HL-60 (cell line): Measurements from ENCODE around the gene ZNG1B.
"Not testable (repeated sequence)": the region's sequence is repeated elsewhere in the genome, so short reads cannot be mapped to it uniquely, and the experiment has no call there.

Experiments
- DNase-seq, 2 experiments: peaks; one replicate each; pipeline ENCODE4 v3.0.0-alpha.2; 2010 to 2020; ENCODE audit warnings: low read depth in 1 of 2, low spot score in 1 of 2
- H3K27ac ChIP-seq: fragments of 250-450 bp; sonication (Bioruptor Pico); replicated peaks from 2 replicates; pipeline ENCODE4 v1.5.1; 2020; ENCODE audit warnings: mild to moderate bottlenecking, moderate library complexity
- H3K27me3 ChIP-seq: fragments of 250-450 bp; sonication (Bioruptor Pico); 2 replicates; pipeline ENCODE4 v1.5.1; 2021; ENCODE audit warnings: mild to moderate bottlenecking, moderate library complexity; ENCODE audit not compliant: insufficient read depth, poor library complexity, severe bottlenecking
- H3K4me3 ChIP-seq: replicated peaks from 2 replicates; pipeline ENCODE4 v1.5.1; 2011; ENCODE audit warnings: mild to moderate bottlenecking, control low read depth, low read length; ENCODE audit not compliant: insufficient read depth
- CTCF ChIP-seq: IDR thresholded peaks from one replicate; pipeline ENCODE4 v1.5.1; 2011; ENCODE audit warnings: low read length, control low read depth, inconsistent platforms; ENCODE audit not compliant: insufficient read depth
- GABPA ChIP-seq: IDR thresholded peaks from 2 replicates; pipeline ENCODE4 v1.6.1; 2012; ENCODE audit warnings: low read depth
- POLR2AphosphoS5 ChIP-seq: IDR thresholded peaks from 2 replicates; pipeline ENCODE4 v1.6.1; 2012; ENCODE audit warnings: low read depth
- SPI1 ChIP-seq: IDR thresholded peaks from 2 replicates; pipeline ENCODE4 v1.6.1; 2012; ENCODE audit warnings: low read depth, mild to moderate bottlenecking, borderline replicate concordance
- TF ChIP-seq, protein P1 (sequence below): IDR thresholded peaks from 2 replicates; pipeline ENCODE4 v1.6.1; 2012; ENCODE audit warnings: low read depth; ENCODE audit not compliant: insufficient replicate concordance

Gene ZNG1B

DNA sequence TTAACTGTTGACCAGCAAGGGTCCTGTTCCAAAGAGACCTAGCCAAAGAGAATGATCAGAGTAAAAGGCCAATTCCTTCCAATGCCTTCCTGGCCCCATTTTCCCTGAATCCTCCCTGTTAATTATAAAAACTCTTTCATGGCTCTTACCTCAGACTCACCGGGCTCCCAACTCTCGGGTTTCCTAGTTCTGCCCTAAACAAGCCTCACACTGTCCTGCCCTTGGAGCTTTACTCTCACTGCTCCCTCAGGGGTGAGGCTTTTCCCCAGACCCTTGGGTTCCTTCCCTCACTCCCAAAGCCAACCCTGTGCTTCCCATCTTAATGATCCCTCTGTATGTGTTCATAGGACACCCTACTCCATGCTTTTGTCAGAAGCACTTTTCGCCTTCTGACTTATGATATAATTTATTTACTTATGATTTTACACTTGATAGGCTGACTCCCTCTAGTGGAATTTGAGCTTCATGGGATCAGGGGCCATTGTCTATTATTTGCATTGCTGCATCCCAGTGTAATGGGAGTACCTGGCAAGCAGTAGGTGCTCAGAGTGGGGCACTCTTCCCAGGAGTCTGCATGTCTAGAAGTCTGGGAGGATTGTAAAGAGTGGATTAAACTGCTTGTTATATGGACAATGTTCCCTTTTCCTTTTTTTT lies 29.9 kb upstream of the ZNG1B start:
- Histone ChIP-seq H3K27ac (no peak overlapping the region), H3K27me3 (no peaks in the 10 kb centered on the region), H3K4me3 (no peak overlapping the region)
- DNase-seq, result no peak
- TF ChIP-seq POLR2AphosphoS5 (no peak), GABPA (no peak), SPI1 (no peak), CTCF (no peak)
- TF ChIP-seq, protein P1, sequence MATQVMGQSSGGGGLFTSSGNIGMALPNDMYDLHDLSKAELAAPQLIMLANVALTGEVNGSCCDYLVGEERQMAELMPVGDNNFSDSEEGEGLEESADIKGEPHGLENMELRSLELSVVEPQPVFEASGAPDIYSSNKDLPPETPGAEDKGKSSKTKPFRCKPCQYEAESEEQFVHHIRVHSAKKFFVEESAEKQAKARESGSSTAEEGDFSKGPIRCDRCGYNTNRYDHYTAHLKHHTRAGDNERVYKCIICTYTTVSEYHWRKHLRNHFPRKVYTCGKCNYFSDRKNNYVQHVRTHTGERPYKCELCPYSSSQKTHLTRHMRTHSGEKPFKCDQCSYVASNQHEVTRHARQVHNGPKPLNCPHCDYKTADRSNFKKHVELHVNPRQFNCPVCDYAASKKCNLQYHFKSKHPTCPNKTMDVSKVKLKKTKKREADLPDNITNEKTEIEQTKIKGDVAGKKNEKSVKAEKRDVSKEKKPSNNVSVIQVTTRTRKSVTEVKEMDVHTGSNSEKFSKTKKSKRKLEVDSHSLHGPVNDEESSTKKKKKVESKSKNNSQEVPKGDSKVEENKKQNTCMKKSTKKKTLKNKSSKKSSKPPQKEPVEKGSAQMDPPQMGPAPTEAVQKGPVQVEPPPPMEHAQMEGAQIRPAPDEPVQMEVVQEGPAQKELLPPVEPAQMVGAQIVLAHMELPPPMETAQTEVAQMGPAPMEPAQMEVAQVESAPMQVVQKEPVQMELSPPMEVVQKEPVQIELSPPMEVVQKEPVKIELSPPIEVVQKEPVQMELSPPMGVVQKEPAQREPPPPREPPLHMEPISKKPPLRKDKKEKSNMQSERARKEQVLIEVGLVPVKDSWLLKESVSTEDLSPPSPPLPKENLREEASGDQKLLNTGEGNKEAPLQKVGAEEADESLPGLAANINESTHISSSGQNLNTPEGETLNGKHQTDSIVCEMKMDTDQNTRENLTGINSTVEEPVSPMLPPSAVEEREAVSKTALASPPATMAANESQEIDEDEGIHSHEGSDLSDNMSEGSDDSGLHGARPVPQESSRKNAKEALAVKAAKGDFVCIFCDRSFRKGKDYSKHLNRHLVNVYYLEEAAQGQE, result no peak

GRCh38 chr2:113411725-113412352 lies 25.7 kb upstream of the ZNG1B start:
- not testable (repeated sequence) for H3K27me3 ChIP-seq, DNase-seq, H3K4me3 ChIP-seq, H3K27ac ChIP-seq

- H3K27me3 ChIP-seq, result not testable (repeated sequence)
These were observed 24.7 kb upstream of the ZNG1B start for GRCh38 chr2:113412774-113413173.

GRCh38 chr2:113431773-113432172 lies 5.7 kb upstream of the ZNG1B start:
- not testable (repeated sequence) for H3K4me3 ChIP-seq, H3K27me3 ChIP-seq
- peak overlapping the region; percentile 83 for H3K27ac ChIP-seq
- peak; percentile 73 for TF ChIP-seq SPI1
- DNase-seq, result peak; percentile 22 to 32

More at GRCh38 chr2:113412774-113413173, 24.7 kb upstream of the ZNG1B start:
- H3K27ac ChIP-seq, H3K4me3 ChIP-seq, DNase-seq: not testable (repeated sequence)

GRCh38 chr2:113433468-113433867 lies 4.0 kb upstream of the ZNG1B start:
- not testable (repeated sequence) for H3K4me3 ChIP-seq, H3K27me3 ChIP-seq, H3K27ac ChIP-seq, DNase-seq

GRCh38 chr2:113465770-113466169 lies 28.3 kb downstream of the ZNG1B start:
- H3K27ac ChIP-seq, H3K4me3 ChIP-seq, H3K27me3 ChIP-seq, DNase-seq: not testable (repeated sequence)

- not testable (repeated sequence) for H3K27ac ChIP-seq, H3K4me3 ChIP-seq, DNase-seq, H3K27me3 ChIP-seq
These were observed 39.3 kb downstream of the ZNG1B start for GRCh38 chr2:113476688-113477368.

- H3K4me3 ChIP-seq, DNase-seq, H3K27ac ChIP-seq, H3K27me3 ChIP-seq: not testable (repeated sequence)
These were observed 59.0 kb downstream of the ZNG1B start for GRCh38 chr2:113496527-113496926.

DNA sequence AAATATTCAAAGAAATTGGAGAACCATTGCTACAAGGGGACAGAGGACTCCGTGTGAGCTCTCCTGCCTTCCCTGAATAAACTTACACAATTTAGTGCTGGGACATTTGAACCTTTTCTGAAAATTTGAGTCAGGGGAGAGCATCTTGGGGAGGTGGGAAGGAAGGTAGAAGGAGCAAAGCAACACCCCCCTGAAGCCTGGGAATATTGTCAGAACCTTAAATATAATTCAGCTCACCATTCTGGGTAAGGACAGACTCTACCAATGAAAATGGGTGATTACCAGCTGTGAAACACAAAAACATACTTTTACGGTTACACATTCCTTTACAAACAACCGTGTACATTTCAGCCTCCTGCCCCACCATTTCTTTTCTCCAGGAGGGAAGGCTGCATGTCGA lies 60.9 kb downstream of the ZNG1B start, which contains the start of gene FOXD4L1:
Gene FOXD4L1 (plus strand): TSS at position 301 of the 400 bp plus-strand sequence. CDS start 592 bp downstream, outside the sequence.
- not testable (repeated sequence) for H3K27me3 ChIP-seq, H3K27ac ChIP-seq, H3K4me3 ChIP-seq, DNase-seq

DNA sequence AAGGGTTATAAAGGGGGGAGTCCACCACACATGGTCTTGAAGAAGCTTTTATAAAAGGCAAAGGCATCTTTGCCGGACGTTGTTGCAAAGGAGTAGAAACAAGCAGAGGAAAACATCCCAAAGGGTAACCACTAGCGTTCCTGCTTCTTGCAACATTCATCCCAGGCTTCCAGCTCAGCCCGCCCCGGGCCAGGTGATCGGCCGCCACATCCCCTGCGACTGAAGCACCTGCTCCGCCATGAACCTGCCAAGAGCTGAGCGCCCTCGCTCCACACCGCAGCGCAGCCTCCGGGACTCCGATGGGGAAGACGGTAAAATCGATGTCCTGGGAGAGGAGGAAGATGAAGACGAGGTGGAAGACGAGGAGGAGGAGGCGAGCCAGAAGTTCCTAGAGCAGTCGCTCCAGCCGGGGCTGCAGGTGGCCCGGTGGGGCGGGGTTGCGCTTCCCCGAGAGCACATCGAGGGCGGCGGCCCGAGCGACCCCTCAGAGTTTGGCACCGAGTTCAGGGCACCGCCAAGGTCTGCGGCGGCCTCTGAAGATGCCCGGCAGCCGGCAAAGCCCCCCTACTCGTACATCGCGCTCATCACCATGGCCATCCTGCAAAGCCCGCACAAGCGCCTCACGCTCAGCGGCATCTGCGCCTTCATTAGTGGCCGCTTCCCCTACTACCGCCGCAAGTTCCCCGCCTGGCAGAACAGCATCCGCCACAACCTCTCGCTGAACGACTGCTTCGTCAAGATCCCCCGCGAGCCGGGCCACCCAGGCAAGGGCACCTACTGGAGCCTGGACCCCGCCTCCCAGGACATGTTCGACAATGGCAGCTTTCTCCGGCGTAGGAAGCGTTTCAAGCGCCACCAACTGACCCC lies 61.8 kb downstream of the ZNG1B start:
- not testable (repeated sequence) for H3K4me3 ChIP-seq, DNase-seq, H3K27me3 ChIP-seq

More for the DNA sequence above, 61.8 kb downstream of the ZNG1B start:
- H3K27ac ChIP-seq, result not testable (repeated sequence)
